ENCODE results near the gene TCP11L1.

Gene TCP11L1

DNA sequence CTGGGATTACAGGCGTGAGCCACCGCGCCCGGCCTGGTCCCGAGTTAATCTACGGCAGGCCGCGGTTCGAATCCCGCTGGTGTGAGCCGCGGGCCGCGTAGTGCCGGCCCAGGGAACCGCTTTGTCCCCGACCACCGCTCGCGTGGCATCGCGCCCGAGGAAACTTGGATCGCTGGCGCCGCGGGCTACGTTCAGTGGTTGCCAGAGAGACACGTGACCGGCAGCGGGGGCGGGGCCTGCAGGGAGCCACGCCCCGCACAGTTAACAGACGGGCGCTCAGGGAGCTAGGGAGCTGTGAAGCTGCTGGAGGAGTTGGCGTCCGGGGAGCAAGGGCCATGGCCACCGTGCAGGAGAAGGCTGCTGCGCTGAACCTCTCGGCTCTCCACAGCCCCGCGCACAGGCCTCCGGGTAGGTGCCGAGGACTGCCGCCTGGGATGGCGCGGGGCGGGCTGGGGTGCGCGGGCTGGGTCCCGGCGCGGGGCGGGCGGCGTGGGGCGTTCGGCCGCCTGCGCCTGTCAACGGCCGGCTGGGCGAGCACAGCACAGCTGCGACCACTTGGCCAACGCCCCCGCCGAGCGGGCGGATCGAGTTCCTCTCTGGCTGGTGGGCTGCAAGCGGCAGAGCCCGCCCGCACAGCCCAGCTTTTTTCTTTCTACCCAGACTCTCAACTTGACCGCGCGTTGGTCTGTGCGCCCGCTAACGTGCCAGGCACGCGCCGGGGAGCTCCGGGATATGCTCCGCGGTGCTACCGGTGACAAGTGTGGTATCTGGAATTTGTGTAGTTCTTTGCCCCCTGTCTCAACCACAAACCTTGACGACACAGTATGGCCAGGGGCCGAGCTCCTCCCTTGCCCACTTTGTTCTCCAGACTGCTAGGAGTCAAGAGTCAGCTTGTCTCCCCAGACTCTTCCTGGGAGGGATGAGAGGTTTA is 23.5 kb upstream of the TCP11L1 start, which contains the start of gene DEPDC7:
Gene DEPDC7, plus strand, starts transcription at position 258 of the 931 bp plus-strand sequence. Its CDS starts 78 bp downstream, at position 336.
- Histone ChIP-seq H3K4me1 (ENCODE audit: insufficient read depth, low read length) (peaks cover 17% of the 10 kb centered on the region), H3K27ac (ENCODE audit: low read depth, low read length) (peak within 1 kb of the TSS; percentile 10), H3K27me3 (ENCODE audit: control insufficient read depth in 1 of 2, insufficient read depth in 2 of 2, low read length in 2 of 2) (no peaks in the 10 kb centered on the region), H3K9ac (ENCODE audit: low read length) (peak within 1 kb of the TSS; percentile 11), H3K36me3 (ENCODE audit: insufficient read depth, low read length) (no peaks in the 10 kb centered on the region), H3K4me3 (ENCODE audit: low read depth in 1 of 2, low read length in 2 of 2) (peak within 1 kb of the TSS; percentile 57 to 62), H3K9me3 (ENCODE audit: low read length) (no peaks in the 10 kb centered on the region)

DNA sequence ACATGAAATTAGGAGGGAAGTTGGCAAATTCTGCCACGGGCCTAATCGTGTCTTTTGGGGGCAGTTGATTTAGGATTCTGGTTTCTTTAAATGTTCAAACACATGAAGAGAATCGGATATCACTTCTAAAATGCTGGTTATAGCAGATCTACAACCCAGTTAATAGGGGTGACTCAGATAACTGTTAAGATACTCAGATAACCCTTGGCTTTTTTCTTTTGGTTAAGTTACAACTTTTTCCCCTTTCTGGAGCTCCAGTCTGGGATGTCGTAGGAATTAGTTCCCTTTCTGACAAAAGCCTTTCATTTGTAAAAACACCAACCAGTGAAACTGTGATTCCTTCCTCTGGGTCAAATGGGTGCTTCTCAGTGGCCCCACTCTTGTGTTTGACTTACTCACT is 22.7 kb upstream of the TCP11L1 start:
- Histone ChIP-seq H3K9ac (ENCODE audit: low read length) (peak overlapping the region; percentile 11), H3K36me3 (ENCODE audit: insufficient read depth, low read length) (no peaks in the 10 kb centered on the region), H3K4me1 (ENCODE audit: insufficient read depth, low read length) (peaks cover 17% of the 10 kb centered on the region), H3K4me3 (ENCODE audit: low read depth in 1 of 2, low read length in 2 of 2) (peak overlapping the region; percentile 57 to 62), H3K27ac (ENCODE audit: low read depth, low read length) (peak overlapping the region; percentile 10), H3K9me3 (ENCODE audit: low read length) (no peaks in the 10 kb centered on the region), H3K27me3 (ENCODE audit: control insufficient read depth in 1 of 2, insufficient read depth in 2 of 2, low read length in 2 of 2) (no peaks in the 10 kb centered on the region)

DNA sequence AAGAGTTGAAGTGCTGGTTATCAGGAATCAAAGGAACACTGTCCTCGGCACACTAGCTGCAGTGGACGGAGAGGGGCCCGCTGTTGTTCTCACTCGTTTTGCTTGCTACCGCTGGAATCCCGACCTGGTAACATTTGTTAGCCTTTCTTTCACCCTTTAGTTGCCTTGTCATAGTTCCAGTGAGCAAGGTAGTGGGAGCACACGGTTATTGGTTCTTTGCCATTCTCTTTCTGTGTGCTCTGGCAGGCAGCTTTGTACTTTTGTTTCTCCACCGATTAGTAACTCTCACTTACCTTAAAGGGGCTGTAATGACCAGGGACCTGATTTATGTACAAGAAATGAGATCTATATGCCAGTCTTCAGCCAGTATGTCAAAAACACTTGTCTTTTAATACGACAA is 21.9 kb upstream of the TCP11L1 start:
- Histone ChIP-seq H3K4me1 (ENCODE audit: insufficient read depth, low read length) (peaks cover 17% of the 10 kb centered on the region), H3K27me3 (ENCODE audit: control insufficient read depth in 1 of 2, insufficient read depth in 2 of 2, low read length in 2 of 2) (no peaks in the 10 kb centered on the region), H3K9me3 (ENCODE audit: low read length) (no peaks in the 10 kb centered on the region), H3K36me3 (ENCODE audit: insufficient read depth, low read length) (no peaks in the 10 kb centered on the region), H3K4me3 (ENCODE audit: low read depth in 1 of 2, low read length in 2 of 2) (no peak overlapping the region), H3K27ac (ENCODE audit: low read depth, low read length) (no peak overlapping the region), H3K9ac (ENCODE audit: low read length) (no peak overlapping the region)

DNA sequence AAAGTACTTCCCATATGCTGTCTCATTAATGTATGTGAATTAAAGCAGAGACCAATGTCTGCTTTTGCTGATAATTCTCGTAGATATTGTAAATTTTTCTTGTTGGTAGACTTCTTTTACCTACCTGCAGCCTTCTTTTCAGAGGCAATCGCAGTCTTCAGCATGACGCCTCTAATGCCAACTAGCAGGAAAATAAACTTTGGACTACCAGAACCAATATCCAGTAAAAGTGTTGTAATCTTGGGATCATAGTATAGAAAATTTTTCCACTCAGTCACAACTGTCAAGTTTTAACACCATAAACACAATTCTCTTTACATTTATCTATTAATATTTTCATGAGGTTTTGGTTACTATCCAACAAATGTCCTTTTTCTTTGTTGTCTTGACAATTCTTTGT is 21.4 kb upstream of the TCP11L1 start:
- Histone ChIP-seq H3K9me3 (ENCODE audit: low read length) (no peaks in the 10 kb centered on the region), H3K4me3 (ENCODE audit: low read depth in 1 of 2, low read length in 2 of 2) (no peak overlapping the region), H3K36me3 (ENCODE audit: insufficient read depth, low read length) (no peaks in the 10 kb centered on the region), H3K9ac (ENCODE audit: low read length) (no peak overlapping the region), H3K27ac (ENCODE audit: low read depth, low read length) (no peak overlapping the region), H3K27me3 (ENCODE audit: control insufficient read depth in 1 of 2, insufficient read depth in 2 of 2, low read length in 2 of 2) (no peaks in the 10 kb centered on the region), H3K4me1 (ENCODE audit: insufficient read depth, low read length) (peaks cover 17% of the 10 kb centered on the region)

DNA sequence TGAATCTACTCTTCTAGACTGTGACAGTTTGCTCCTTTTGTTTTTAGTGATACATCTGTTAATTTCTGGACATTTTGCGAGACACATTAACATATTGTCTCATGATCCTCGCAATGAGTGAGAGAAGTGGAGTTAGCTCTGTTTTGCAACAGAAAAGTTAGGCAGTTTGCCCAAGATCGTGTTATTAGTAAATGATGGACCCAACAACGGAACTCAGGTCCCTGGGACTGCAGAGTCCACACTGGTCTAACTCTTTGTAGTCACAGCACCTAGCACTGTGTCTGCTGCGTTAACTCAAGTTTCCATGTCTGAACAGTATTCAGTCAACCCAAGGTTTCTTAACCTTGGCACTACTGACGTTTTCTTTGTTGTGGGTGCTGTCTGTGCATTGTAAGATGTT is 20.5 kb upstream of the TCP11L1 start:
- Histone ChIP-seq H3K27ac (ENCODE audit: low read depth, low read length) (no peak overlapping the region), H3K4me3 (ENCODE audit: low read depth in 1 of 2, low read length in 2 of 2) (no peak overlapping the region), H3K4me1 (ENCODE audit: insufficient read depth, low read length) (peaks cover 17% of the 10 kb centered on the region), H3K36me3 (ENCODE audit: insufficient read depth, low read length) (no peaks in the 10 kb centered on the region), H3K27me3 (ENCODE audit: control insufficient read depth in 1 of 2, insufficient read depth in 2 of 2, low read length in 2 of 2) (no peaks in the 10 kb centered on the region), H3K9me3 (ENCODE audit: low read length) (no peaks in the 10 kb centered on the region), H3K9ac (ENCODE audit: low read length) (no peak overlapping the region)

DNA sequence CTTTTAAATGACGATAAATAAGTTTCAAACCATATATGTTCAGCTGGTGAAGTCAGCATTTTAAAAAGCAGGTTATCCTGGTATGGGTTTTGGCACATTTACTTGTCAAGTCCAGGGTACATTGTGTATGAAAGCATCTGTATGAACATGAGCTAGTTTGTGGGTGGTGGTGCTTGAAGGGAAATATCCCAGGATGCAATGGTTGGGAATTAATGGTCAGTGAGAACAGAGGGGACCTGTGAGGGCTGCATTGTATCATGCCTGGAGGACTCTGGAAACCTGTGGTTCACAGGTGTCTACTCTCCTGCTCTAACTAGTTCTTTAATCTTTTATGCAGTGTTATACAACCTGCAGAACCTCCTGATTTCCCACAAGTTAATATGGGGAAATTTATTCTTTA is 17.9 kb upstream of the TCP11L1 start:
- no peak overlapping the region for H3K4me3 ChIP-seq (ENCODE audit: low read depth in 1 of 2, low read length in 2 of 2)
- no peaks in the 10 kb centered on the region for H3K9me3 ChIP-seq (ENCODE audit: low read length)
- H3K4me1 ChIP-seq (ENCODE audit: insufficient read depth, low read length): peaks cover 14% of the 10 kb centered on the region
- no peak overlapping the region for H3K27ac ChIP-seq (ENCODE audit: low read depth, low read length)
- H3K27me3 ChIP-seq (ENCODE audit: control insufficient read depth in 1 of 2, insufficient read depth in 2 of 2, low read length in 2 of 2): no peaks in the 10 kb centered on the region
- H3K36me3 ChIP-seq (ENCODE audit: insufficient read depth, low read length): no peaks in the 10 kb centered on the region
- no peak overlapping the region for H3K9ac ChIP-seq (ENCODE audit: low read length)

DNA sequence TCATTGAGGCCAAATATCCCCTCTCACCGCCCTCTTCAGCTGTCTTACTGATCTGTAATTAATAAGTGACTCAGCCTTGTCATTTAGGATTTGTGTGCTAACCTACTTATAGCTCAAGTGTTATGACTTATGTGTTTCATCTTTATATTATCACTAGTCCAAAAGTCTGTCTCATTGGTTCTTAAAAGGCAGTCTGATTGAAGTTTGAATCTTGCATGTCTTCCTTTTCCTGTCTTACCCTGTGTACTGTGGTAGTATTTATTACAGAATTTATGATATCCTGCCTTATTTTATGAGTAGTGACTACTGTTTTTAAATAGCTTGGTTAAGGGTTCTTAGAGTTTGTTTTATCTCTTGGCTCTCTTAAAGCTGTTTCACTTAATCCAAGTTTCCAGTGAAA is 17.4 kb upstream of the TCP11L1 start:
- Histone ChIP-seq H3K9me3 (ENCODE audit: low read length) (no peaks in the 10 kb centered on the region), H3K36me3 (ENCODE audit: insufficient read depth, low read length) (no peaks in the 10 kb centered on the region), H3K4me1 (ENCODE audit: insufficient read depth, low read length) (peaks cover 10% of the 10 kb centered on the region), H3K9ac (ENCODE audit: low read length) (no peak overlapping the region), H3K27ac (ENCODE audit: low read depth, low read length) (no peak overlapping the region), H3K27me3 (ENCODE audit: control insufficient read depth in 1 of 2, insufficient read depth in 2 of 2, low read length in 2 of 2) (no peaks in the 10 kb centered on the region), H3K4me3 (ENCODE audit: low read depth in 1 of 2, low read length in 2 of 2) (no peak overlapping the region)

DNA sequence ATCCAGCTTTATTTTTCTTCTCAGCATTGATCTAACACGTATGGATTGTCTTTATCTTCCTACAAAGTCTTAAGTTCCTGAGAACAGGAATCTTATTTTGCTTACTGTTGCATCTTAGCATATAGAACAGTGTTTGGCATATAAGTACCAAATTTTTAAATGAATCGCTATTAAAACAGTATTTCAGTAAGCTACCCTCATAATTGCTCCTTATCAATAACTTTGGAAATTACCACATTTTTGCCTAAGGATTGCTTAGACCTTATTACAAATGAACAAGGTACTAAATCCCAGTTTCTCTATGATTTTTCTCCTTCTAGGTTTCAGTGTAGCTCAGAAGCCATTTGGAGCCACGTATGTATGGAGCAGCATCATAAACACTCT is 14.0 kb upstream of the TCP11L1 start:
- no peaks in the 10 kb centered on the region for H3K9me3 ChIP-seq (ENCODE audit: low read length)
- no peaks in the 10 kb centered on the region for H3K4me1 ChIP-seq (ENCODE audit: insufficient read depth, low read length)
- H3K4me3 ChIP-seq (ENCODE audit: low read depth in 1 of 2, low read length in 2 of 2): no peak overlapping the region
- no peaks in the 10 kb centered on the region for H3K36me3 ChIP-seq (ENCODE audit: insufficient read depth, low read length)
- no peaks in the 10 kb centered on the region for H3K27me3 ChIP-seq (ENCODE audit: control insufficient read depth in 1 of 2, insufficient read depth in 2 of 2, low read length in 2 of 2)
- no peak overlapping the region for H3K27ac ChIP-seq (ENCODE audit: low read depth, low read length)
- no peak overlapping the region for H3K9ac ChIP-seq (ENCODE audit: low read length)

DNA sequence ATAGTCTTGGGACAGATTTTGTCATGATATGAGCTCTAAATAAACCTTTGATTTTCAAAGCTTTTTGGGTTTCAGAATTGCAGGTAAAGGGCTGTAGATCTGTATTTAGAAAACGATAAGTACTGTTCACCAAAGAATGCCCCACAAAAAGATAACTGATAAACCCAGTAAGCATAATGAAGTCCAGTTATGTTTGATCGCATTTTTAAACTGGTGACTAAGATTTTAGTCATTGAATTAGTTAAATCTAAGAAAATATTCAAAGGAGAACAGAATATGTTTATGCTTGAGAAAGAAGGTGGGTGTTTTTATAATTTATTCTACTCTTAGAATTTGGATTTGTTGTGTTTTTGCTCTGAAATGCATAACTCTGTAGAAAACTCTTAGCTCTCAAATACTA is 12.1 kb upstream of the TCP11L1 start:
- H3K27ac ChIP-seq (ENCODE audit: low read depth, low read length): no peak overlapping the region
- no peaks in the 10 kb centered on the region for H3K27me3 ChIP-seq (ENCODE audit: control insufficient read depth in 1 of 2, insufficient read depth in 2 of 2, low read length in 2 of 2)
- no peaks in the 10 kb centered on the region for H3K4me1 ChIP-seq (ENCODE audit: insufficient read depth, low read length)
- no peak overlapping the region for H3K9ac ChIP-seq (ENCODE audit: low read length)
- H3K9me3 ChIP-seq (ENCODE audit: low read length): no peaks in the 10 kb centered on the region
- no peak overlapping the region for H3K4me3 ChIP-seq (ENCODE audit: low read depth in 1 of 2, low read length in 2 of 2)
- H3K36me3 ChIP-seq (ENCODE audit: insufficient read depth, low read length): no peaks in the 10 kb centered on the region

DNA sequence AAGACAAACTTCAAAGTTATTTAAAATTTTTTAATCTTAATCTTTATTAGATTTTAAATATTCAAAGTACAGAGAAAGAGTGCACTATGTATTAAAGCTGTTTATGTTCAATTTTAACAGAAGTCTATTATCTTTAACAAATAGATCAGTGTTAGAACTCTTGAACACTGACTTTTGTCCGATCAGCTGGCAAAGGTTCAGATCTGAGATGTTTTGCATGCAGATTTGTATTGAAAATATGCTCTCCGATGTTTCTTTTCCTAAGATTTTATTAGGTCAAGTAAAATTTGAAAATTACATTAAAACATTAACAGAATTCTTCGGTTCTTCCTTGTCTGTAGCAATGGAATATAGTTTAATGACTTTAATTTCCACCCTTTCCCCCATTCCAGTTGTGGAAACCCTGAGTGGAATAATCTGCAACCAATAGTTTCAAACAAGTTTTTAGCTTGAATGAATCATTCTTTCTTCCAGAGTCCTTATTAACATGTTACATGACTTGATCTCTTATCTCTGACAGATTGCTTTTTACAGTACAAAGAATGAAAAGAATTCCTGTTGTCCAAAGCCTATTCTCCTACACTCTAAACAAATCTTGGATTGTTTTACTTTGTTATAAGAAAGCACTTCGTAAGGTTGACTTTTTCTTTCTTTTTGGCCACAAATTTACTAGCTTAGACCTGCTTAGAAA is 11.4 kb upstream of the TCP11L1 start:
- H3K36me3 ChIP-seq (ENCODE audit: insufficient read depth, low read length): no peaks in the 10 kb centered on the region
- no peaks in the 10 kb centered on the region for H3K4me1 ChIP-seq (ENCODE audit: insufficient read depth, low read length)
- no peak overlapping the region for H3K4me3 ChIP-seq (ENCODE audit: low read depth in 1 of 2, low read length in 2 of 2)
- no peaks in the 10 kb centered on the region for H3K9me3 ChIP-seq (ENCODE audit: low read length)
- no peak overlapping the region for H3K27ac ChIP-seq (ENCODE audit: low read depth, low read length)
- H3K9ac ChIP-seq (ENCODE audit: low read length): no peak overlapping the region
- no peaks in the 10 kb centered on the region for H3K27me3 ChIP-seq (ENCODE audit: control insufficient read depth in 1 of 2, insufficient read depth in 2 of 2, low read length in 2 of 2)

DNA sequence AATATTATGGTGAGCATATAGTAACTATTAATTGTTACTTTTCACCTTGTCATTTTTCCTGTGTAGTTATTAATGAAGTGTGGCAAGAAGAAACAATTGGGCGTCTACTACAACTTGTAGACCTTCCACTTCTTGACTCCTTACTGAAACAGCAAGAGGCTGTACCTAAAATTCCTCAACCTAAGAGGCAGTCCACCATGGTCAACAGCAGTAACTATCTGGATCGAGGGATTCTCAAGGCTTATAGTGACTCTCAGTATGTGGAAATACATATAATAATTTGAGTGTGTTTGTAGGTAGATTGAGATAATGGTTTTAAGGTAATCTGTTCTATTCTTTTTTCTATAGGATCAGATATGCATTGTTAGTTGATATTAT is 10.8 kb upstream of the TCP11L1 start:
- Histone ChIP-seq H3K9ac (ENCODE audit: low read length) (no peak overlapping the region), H3K4me3 (ENCODE audit: low read depth in 1 of 2, low read length in 2 of 2) (no peak overlapping the region), H3K36me3 (ENCODE audit: insufficient read depth, low read length) (no peaks in the 10 kb centered on the region), H3K27ac (ENCODE audit: low read depth, low read length) (no peak overlapping the region), H3K9me3 (ENCODE audit: low read length) (no peaks in the 10 kb centered on the region), H3K4me1 (ENCODE audit: insufficient read depth, low read length) (no peaks in the 10 kb centered on the region), H3K27me3 (ENCODE audit: control insufficient read depth in 1 of 2, insufficient read depth in 2 of 2, low read length in 2 of 2) (no peaks in the 10 kb centered on the region)
